GM19438 (cell line): Measurements from ENCODE around the gene NPRL2.

Source experiments
- ATAC-seq: cut with Tn5 transposase; IDR thresholded peaks from one replicate; pipeline ENCODE4 v1.9.1; 2021; ENCODE audit warnings: low read depth; ENCODE audit not compliant: unreplicated experiment

The NPRL2 gene

DNA sequence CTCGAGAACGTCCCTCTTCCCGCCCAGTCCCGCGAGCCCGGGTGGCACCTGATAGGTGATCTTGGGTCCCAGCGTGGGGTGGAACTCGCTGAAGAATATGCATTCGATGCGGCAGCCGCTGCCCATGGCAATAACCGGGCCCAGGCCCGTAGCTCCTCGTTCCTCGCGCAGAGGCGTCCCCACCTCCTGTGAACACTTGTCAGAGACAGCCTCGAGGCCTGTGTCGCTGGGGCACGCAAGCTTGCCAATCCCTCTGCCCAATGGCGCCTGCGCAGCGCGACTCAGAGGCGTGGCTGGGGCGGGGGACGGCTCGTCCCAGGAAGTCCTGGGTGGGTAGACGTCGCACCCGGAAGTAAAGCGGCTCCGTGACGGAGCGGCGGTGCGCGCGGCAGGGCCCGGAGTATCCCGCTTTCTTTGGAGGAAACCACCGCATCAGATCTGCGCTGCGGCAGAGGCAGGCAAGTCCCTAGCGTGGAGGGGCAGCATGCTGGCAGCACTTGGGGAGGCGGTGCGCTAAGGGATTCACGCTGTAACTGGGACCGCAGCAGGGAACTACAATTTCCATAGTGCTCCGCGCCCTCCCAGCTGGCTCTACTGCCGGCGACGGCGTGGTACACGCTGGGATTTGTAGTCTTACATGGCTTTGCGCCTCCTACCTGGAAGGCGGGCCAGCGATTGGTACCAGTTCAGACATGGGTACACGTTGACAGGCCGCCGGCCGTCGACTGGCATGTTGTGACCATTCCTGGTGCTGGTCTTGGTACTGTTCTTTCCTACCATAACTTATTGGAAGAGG lies at the start of gene NPRL2, which contains the start of gene CYB561D2:
Gene NPRL2 (minus strand): TSS at position 249 of the 796 bp plus-strand sequence. CDS start 123 bp downstream, at position 126.
Gene CYB561D2 (plus strand): TSS at position 336 of the 796 bp plus-strand sequence. CDS start 572 bp downstream, outside the sequence.
- peak; percentile 81 for ATAC-seq

GRCh38 chr3:50396502-50396901 lies 45.9 kb upstream of the NPRL2 start:
- no peak for ATAC-seq

GRCh38 chr3:50395070-50395860 lies 44.7 kb upstream of the NPRL2 start:
- no peak for ATAC-seq

DNA sequence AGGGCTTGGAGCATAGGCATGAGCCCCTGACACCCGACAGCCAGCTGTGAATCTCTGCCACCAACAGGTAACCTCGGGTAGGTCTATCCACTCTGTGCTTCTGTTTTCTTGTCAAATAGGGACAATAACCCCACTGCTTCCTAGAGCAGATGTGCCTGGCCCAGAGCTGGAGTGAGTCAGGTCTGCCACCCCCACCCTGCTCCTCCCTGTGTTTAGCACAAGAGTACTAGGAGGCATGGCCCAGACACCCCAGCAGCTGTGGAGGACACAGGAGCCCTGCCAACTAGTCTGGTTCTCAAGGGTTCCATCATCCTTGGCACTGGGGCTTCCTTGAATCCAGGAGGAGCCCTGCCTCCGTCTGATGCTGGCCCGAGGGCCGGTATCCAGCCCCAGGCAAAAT lies 42.5 kb upstream of the NPRL2 start:
- no peak for ATAC-seq

- no peak for ATAC-seq
Observed at GRCh38 chr3:50392101-50392715, 41.6 kb upstream of the NPRL2 start.

- no peak for ATAC-seq
Observed at GRCh38 chr3:50390508-50391224, 40.1 kb upstream of the NPRL2 start.

DNA sequence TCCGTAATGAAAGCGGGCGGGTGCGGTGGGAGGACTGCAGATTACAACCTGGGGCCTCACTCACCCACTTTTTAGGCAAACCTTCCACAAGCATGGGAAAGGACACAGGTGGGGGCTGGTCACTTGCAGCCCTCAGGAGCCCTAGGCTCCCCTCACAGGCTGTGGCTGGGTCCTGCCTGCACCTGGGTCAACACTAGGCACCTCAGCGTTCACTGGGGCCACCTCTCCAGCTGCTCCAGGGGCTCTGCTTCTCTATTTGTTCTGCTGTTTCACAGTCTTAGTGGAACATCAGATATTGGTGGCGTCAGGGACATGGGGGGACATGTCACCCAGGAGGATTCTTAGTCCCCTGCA lies 38.8 kb upstream of the NPRL2 start:
- no peak for ATAC-seq

DNA sequence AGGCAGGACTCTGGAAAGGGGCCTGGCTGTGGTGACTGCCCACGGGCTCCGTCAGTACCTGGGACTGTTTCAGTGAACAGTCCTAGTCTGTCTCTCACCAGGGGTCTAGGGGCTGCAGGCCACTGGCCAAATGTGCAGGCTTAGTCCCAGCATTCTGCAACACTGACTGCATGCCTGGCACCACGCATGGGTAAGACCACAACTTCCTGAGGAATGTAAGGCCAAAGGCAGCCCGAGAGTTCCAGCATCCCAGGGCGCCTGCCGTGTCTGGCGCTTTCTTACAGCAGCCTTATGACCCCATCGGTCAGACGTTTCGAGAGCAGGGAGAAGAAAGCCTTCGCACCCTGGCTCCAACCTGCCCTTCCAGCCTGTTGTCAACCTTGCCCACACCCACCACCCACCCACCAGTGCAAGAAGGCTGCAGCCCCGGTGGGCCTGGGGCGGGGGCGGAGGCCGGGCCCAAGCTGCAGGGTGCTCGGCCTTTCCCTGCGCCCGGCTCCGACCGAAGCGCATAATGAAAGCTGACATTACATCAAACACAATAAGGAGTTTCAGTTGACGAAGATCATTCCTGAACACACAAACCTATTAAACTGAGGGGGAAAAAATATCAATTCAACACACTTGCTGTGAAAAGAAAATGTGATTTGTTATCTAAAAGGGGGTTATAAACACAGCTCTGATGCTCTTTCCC lies 38.3 kb upstream of the NPRL2 start:
- no peak for ATAC-seq

GRCh38 chr3:50388016-50388719 lies 37.6 kb upstream of the NPRL2 start:
- no peak for ATAC-seq

- ATAC-seq = no peak
Observed at GRCh38 chr3:50385754-50386153, 35.2 kb upstream of the NPRL2 start.

GRCh38 chr3:50383750-50384149 lies 33.2 kb upstream of the NPRL2 start:
- ATAC-seq = no peak

- ATAC-seq = no peak
Observed at GRCh38 chr3:50382722-50383121, 32.1 kb upstream of the NPRL2 start.

DNA sequence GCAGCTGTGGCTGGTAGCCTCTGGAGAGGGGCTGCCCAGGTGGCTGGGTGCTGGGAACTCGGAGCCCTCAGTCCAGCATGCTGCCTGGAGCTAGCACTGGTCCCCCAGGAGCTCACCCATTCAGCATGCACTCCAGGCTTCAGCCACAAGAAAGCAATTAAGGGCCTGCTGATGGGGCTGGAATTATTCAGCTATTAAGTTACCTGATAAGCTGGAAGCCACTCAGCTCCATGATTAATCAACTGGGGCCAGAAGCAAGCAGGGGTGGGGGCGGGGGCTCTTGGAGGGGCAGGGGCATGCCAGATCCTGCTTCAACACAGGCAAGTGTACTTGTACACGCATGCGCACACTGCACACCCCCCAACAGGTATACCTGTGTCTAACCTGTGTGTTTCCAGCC lies 30.8 kb upstream of the NPRL2 start:
- ATAC-seq = no peak

- ATAC-seq = no peak
Observed at GRCh38 chr3:50380405-50381085, 30.0 kb upstream of the NPRL2 start.

GRCh38 chr3:50378757-50379156 lies 28.2 kb upstream of the NPRL2 start:
- ATAC-seq = no peak

DNA sequence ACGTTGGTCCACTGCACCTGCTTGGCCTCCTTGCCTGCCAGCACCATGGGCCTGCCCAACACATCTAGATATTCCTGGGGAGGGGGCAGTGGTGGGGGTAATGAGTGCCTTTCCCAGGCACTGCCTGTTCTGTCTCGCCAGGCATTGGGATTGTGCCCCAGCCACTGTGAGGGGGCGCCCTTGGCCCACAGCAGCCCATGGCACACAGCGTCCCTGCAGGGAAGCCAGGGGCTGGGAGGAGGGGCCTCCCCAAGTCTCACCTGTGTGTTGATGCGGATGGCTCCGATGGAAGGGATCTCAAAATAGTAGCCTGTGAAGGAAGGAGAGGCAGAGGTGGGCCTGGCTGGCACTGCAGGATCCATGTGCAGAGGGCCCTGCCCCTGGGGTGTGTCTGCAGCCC lies 27.4 kb upstream of the NPRL2 start:
- ATAC-seq = no peak

DNA sequence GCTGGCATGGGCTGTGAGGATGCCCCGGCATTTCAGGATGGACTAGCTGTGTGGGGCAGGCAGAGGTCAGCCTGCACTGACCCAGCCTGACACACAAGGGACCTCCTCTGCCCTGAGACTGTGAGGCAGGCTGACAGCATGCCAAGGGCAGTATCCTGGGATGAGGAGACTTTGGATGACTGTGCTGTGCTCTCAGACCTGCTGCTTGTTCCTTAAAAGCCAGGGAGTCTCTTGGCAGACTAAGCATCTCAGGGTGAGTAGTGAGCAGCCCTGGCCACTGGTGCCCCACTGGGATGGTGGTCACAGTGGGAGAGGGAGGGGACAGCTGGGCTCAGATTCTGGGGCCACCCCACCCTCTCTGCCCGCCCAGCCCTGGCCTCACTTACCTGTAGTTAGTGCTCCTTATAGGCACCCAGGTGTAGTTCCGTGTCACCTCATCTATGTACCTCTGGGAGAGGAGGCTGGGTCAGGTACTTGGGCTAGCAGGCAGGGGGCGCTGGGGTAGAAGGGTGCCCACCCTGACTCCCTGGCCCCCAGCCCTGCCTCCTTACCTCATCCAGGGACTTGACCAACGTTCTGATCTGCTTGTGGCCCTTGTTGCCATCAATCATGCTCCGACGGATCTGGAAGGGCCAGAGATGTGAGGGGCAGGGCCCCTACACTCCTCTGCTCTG lies 24.8 kb upstream of the NPRL2 start:
- no peak for ATAC-seq
